GM12864 (cell line): ENCODE measurements around the gene DENND11.

Experiments
- DNase-seq: peaks from one replicate; pipeline ENCODE4 v3.0.0-alpha.2; 2011; ENCODE audit warnings: low read depth
- H3K4me3 ChIP-seq: 2 replicates; pipeline ENCODE4 v1.5.1; 2011; ENCODE audit warnings: mild to moderate bottlenecking, low read depth, low read length, control low read depth
- TF ChIP-seq, protein P1 (sequence below): IDR thresholded peaks from 2 replicates; pipeline ENCODE4 v1.5.1; 2011; ENCODE audit warnings: low read depth, mild to moderate bottlenecking, moderate library complexity, low read length, control low read depth, inconsistent platforms; ENCODE audit errors: missing control alignments

Gene DENND11

DNA sequence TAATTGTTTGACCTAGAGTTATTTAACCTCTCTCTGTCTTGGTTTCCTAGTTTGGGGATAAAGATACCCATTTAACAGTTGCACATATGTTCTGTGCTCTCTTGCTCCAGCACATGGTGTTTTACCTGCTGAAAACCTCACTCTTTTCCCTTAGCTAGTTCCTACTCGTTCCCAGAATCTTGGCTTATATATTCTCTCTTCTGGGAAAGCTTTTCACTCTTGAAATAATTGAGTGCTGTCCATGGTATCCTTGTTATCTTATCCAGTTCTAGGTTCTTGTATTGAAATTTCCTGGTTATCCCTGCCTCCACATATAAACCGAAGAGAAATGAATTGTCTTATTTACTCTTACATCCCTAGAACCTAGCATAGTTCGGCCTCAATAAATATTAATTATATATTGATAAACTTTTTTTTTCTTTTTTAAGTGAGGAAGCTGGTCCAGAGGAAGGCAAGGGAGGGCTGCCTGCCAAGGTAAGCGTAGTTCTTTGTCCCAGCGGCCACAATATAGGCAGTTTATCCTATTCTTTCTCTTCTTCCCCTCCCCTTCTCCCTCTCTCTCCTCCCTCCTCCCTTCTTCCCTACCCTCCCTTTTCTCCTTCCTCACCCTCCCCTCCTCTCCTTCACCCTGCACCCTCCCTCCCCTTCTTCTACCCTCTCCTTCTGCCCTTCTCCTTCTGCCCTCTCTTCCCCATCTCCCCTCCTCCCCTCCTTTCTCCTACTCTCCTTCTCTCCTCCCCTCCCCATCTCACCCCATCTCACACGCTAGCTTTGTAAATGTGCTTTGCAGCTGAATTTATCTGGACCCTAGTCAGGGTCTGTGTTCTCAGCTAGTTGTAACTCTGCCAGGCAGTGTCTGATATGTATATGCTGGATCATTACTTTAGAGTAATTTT lies 14.1 kb upstream of the DENND11 start:
- H3K4me3 ChIP-seq = no peak overlapping the region
- no peak for DNase-seq
- TF ChIP-seq, protein P1, sequence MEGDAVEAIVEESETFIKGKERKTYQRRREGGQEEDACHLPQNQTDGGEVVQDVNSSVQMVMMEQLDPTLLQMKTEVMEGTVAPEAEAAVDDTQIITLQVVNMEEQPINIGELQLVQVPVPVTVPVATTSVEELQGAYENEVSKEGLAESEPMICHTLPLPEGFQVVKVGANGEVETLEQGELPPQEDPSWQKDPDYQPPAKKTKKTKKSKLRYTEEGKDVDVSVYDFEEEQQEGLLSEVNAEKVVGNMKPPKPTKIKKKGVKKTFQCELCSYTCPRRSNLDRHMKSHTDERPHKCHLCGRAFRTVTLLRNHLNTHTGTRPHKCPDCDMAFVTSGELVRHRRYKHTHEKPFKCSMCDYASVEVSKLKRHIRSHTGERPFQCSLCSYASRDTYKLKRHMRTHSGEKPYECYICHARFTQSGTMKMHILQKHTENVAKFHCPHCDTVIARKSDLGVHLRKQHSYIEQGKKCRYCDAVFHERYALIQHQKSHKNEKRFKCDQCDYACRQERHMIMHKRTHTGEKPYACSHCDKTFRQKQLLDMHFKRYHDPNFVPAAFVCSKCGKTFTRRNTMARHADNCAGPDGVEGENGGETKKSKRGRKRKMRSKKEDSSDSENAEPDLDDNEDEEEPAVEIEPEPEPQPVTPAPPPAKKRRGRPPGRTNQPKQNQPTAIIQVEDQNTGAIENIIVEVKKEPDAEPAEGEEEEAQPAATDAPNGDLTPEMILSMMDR = no peak

DNA sequence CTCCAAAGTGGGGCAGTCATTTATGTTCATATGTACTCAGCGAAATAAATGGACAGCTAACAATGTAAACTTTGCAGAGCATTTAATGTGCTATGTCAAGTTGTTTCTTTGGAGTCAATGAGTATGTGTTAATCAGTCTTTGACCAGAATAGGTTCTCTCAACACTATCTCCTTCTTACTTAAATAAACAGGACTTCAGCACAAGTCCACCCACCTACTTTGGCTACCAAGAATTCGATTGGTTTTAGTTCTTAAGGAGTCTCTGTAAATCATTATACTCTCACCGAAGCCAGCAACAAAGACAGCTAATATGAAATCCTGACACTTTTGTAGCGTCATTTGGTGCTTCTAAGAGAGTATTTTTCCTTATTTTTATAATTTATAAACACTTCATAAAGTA lies 13.1 kb upstream of the DENND11 start:
- DNase-seq = no peak
- no peak overlapping the region for H3K4me3 ChIP-seq
- TF ChIP-seq, protein P1 = no peak

DNA sequence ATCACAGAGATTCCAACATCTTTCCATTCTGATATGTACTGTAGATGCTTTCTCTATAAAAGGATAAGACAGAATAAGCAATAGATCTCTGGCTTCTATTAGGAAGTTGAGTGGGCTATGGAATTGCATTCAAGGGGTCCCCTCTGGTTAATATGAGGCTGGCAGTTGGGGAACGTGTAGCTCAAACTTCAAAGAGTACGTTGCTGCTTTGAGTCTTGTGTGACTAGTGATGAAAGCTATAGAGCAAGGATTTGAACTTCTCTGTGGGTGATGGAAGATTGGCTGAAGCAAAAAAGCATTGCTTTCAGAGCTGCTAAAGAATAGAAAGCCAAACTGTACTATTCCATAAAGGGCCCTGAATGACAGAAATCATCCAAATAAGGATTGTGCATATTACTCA lies 12.6 kb upstream of the DENND11 start:
- TF ChIP-seq, protein P1 = no peak

DNA sequence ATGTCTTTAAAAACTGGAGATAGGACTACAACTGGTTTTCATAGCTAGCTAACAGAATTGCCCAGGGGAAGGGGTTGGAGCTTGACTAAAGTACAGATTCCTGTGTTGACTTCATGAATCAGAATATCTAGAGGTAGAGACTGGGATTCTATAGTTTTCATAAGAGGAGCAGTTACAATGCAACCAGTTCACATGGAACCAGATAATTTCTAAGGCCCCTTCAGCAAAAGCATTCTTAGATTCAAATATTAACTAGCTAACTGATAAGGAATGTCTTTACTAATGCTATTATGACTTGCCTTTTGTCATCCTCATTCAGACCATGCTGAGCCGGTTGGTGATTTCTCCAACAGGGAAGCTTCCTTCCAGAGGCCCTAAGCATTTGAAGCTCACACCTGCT lies 11.9 kb upstream of the DENND11 start:
- DNase-seq = no peak
- TF ChIP-seq, protein P1 = no peak

More for the DNA sequence above, 12.6 kb upstream of the DENND11 start:
- no peak overlapping the region for H3K4me3 ChIP-seq
- no peak for DNase-seq

DNA sequence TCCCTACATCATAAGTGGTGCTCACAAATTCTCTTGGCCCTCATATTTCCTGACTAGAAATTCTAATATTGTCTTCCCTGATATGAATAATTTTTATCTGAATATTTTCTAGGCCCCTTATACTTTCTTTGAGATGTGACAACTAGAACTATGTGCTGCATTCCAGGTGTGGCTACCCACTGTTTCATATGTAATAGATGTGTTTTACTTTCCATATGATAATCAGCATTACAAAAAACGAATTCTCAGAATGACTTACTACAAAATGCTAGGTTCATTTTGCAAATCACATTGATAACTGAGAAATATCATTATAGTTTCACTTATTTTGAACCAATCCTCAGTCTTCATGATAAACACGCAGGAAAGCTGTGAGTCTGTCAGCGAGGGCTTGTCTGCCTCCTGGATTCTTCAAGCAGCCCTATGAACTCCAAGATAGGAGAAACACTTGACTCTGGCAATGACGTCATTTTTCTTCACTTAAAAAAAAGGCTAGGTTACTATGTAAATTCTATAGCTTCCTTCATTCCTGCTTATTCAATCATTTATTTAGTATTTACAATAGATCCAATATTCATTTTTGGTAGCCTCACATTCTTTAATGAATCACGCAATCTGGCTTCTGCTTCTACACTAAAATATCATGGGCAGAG lies 10.8 kb upstream of the DENND11 start:
- no peak for DNase-seq
- H3K4me3 ChIP-seq = no peak overlapping the region
- TF ChIP-seq, protein P1 = no peak

More for the DNA sequence above, 11.9 kb upstream of the DENND11 start:
- no peak overlapping the region for H3K4me3 ChIP-seq

DNA sequence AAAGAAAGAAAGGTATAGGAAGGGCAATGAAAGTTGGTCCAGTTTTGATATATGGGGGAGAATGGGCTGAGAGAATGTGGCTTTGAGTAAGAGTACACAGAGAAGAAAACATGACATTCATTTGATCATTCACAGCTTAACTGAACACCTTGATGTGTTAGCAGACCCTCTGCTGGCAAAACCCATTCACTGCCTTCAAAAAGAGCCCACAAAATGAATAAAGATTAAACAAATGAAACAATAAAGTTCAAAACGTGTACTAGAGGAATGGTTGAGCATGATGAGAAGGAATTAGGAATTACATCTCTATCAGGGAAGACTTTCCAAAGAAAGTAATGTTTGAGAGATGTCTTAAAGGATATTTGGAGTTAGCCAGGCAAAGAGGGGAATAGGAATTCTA lies 8.3 kb upstream of the DENND11 start:
- TF ChIP-seq, protein P1 = no peak
- no peak for DNase-seq
- no peak overlapping the region for H3K4me3 ChIP-seq
